Left kidney (tissue), 2 donors: ENCODE results near the gene DNAJC18. TPM values are rescaled to one million over a fixed set of nuclear protein-coding genes. Genes with fewer than 3 reads are reported as not detected.
"Not testable (repeated sequence)": the region's sequence is repeated elsewhere in the genome, so short reads cannot be mapped to it uniquely, and the experiment has no call there.

Source experiments
- DNase-seq: peaks from one replicate; pipeline ENCODE4 v3.0.0-alpha.2; 2013
- polyA plus RNA-seq: library from polyadenylated mRNA; unstranded; fragments of 120-200 nt; gene quantifications from one replicate; pipeline ENCODE4 v1.2.1, GENCODE V29; 2013; ENCODE audit not compliant: insufficient read length

DNAJC18 gene
- polyA plus RNA-seq, 1 donor = 27.7 TPM

GRCh38 chr5:139462586-139463276 lies 23.4 kb upstream of the DNAJC18 start, which contains the start of gene ECSCR:
Gene ECSCR (minus strand): TSS chr5:139462743. CDS start chr5:139462670, 73 bp downstream.
- DNase-seq = no peak

- DNase-seq = no peak
Measured at GRCh38 chr5:139461698-139462097, 22.4 kb upstream of the DNAJC18 start.

- DNase-seq = no peak
Measured at GRCh38 chr5:139461176-139461575, 21.9 kb upstream of the DNAJC18 start.

GRCh38 chr5:139460455-139460854 lies 21.1 kb upstream of the DNAJC18 start:
- no peak for DNase-seq

GRCh38 chr5:139459451-139459934 lies 20.2 kb upstream of the DNAJC18 start:
- DNase-seq = no peak

GRCh38 chr5:139458580-139459407 lies 19.5 kb upstream of the DNAJC18 start:
- no peak for DNase-seq

GRCh38 chr5:139457653-139458306 lies 18.5 kb upstream of the DNAJC18 start:
- DNase-seq = no peak

- DNase-seq = no peak
Measured at GRCh38 chr5:139457241-139457640, 17.9 kb upstream of the DNAJC18 start.

GRCh38 chr5:139456776-139457175 lies 17.5 kb upstream of the DNAJC18 start:
- no peak for DNase-seq

GRCh38 chr5:139454568-139455290 lies 15.4 kb upstream of the DNAJC18 start:
- DNase-seq = no peak

GRCh38 chr5:139453683-139454567 lies 14.6 kb upstream of the DNAJC18 start:
- DNase-seq = no peak

GRCh38 chr5:139451878-139452660 lies 12.7 kb upstream of the DNAJC18 start:
- DNase-seq = no peak

GRCh38 chr5:139451176-139451575 lies 11.9 kb upstream of the DNAJC18 start:
- no peak for DNase-seq

- DNase-seq = no peak
Measured at GRCh38 chr5:139446956-139447779, 7.8 kb upstream of the DNAJC18 start.

GRCh38 chr5:139445325-139446170 lies 6.2 kb upstream of the DNAJC18 start:
- no peak for DNase-seq

GRCh38 chr5:139443831-139444453 lies 4.6 kb upstream of the DNAJC18 start:
- DNase-seq = no peak

- not testable (repeated sequence) for DNase-seq
Measured at GRCh38 chr5:139440416-139440815, 1.1 kb upstream of the DNAJC18 start.

- no peak for DNase-seq
Measured at GRCh38 chr5:139438707-139439012, 665 bp downstream of the DNAJC18 start.
